Keratinocyte (primary cell): Measurements from ENCODE around the gene GRAP. TPM values are rescaled to one million over a fixed set of nuclear protein-coding genes. Genes with fewer than 3 reads are reported as not detected.
A peak's percentile ranks its signal among the peaks of the same experiment; 100 is the strongest.

Source experiments
- DNase-seq: peaks from one replicate; pipeline ENCODE4 v3.0.0-alpha.2; 2011; ENCODE audit warnings: low read depth, missing footprints, low spot score
- FAIRE-seq: peaks from 2 replicates; lab custom pipeline; 2011; peaks lifted over from hg19 to GRCh38; lab: Jason Lieb, UNC
- H2AFZ ChIP-seq: 2 replicates; pipeline ENCODE4 v1.6.0; 2012; ENCODE audit warnings: low read length, control low read depth, inconsistent platforms; ENCODE audit not compliant: control insufficient read depth
- H3K27ac ChIP-seq: 2 replicates; pipeline ENCODE4 v1.5.1; 2011; ENCODE audit warnings: low read length; ENCODE audit not compliant: control insufficient read depth, insufficient read depth
- H3K27me3 ChIP-seq: 3 replicates; pipeline ENCODE4 v1.6.0; 2011; ENCODE audit warnings: low read length; ENCODE audit not compliant: control insufficient read depth, insufficient read depth; ENCODE audit errors: extremely low read depth
- H3K36me3 ChIP-seq, 2 experiments: 2 replicates in 1 of 2; 3 replicates in 1 of 2; pipeline ENCODE4 v1.5.1; 2011; ENCODE audit warnings: low read length in 2 of 2, mild to moderate bottlenecking in 1 of 2; ENCODE audit not compliant: control insufficient read depth in 2 of 2, insufficient read depth in 2 of 2; ENCODE audit errors: extremely low read depth in 1 of 2
- H3K4me1 ChIP-seq: 3 replicates; pipeline ENCODE4 v1.5.1; 2011; ENCODE audit warnings: low read length; ENCODE audit not compliant: control insufficient read depth, insufficient read depth; ENCODE audit errors: extremely low read depth
- H3K4me2 ChIP-seq: 3 replicates; pipeline ENCODE4 v1.6.0; 2011; ENCODE audit warnings: low read depth, low read length; ENCODE audit not compliant: control insufficient read depth, insufficient read depth; ENCODE audit errors: extremely low read depth
- H3K4me3 ChIP-seq, 3 experiments: fragments of 200-600 bp in 1 of 3; sonication (generic) in 1 of 3; 2 replicates in 2 of 3; 3 replicates in 1 of 3; pipeline ENCODE4 v1.5.1; 2011 to 2016; ENCODE audit warnings: low read length in 3 of 3, mild to moderate bottlenecking in 3 of 3, control low read depth in 2 of 3, inconsistent platforms in 1 of 3, low read depth in 1 of 3, mixed read lengths in 1 of 3, mixed run types in 1 of 3, moderate library complexity in 1 of 3; ENCODE audit not compliant: control insufficient read depth in 2 of 3, insufficient read depth in 2 of 3; ENCODE audit errors: extremely low read depth in 1 of 3
- H3K79me2 ChIP-seq: 2 replicates; pipeline ENCODE4 v1.6.0; 2012; ENCODE audit warnings: low read length; ENCODE audit not compliant: control insufficient read depth, insufficient read depth
- H3K9ac ChIP-seq: 3 replicates; pipeline ENCODE4 v1.6.0; 2011; ENCODE audit warnings: low read length; ENCODE audit not compliant: control insufficient read depth, insufficient read depth; ENCODE audit errors: extremely low read depth
- H3K9me1 ChIP-seq: 3 replicates; pipeline ENCODE4 v1.6.0; 2011; ENCODE audit warnings: low read length; ENCODE audit not compliant: control insufficient read depth, insufficient read depth; ENCODE audit errors: extremely low read depth
- H3K9me3 ChIP-seq: 2 replicates; pipeline ENCODE4 v1.5.1; 2012; ENCODE audit warnings: low read depth, low read length; ENCODE audit not compliant: control insufficient read depth
- H4K20me1 ChIP-seq: 3 replicates; pipeline ENCODE4 v1.6.0; 2011; ENCODE audit warnings: low read length; ENCODE audit not compliant: control insufficient read depth, insufficient read depth; ENCODE audit errors: extremely low read depth
- CTCF ChIP-seq, 3 experiments: IDR thresholded peaks in 1 of 3; conservative IDR thresholded peaks in 1 of 3; optimal IDR thresholded peaks in 1 of 3; 2 replicates in 2 of 3; 3 replicates in 1 of 3; pipeline versions ENCODE3 to v1.5.1; 2011; ENCODE audit warnings: low read length in 3 of 3, mild to moderate bottlenecking in 3 of 3, moderate library complexity in 2 of 3, control low read depth in 1 of 3, inconsistent platforms in 1 of 3; ENCODE audit not compliant: insufficient read depth in 2 of 3; ENCODE audit errors: extremely low read depth in 1 of 3
- EZH2 ChIP-seq: IDR thresholded peaks from one replicate; pipeline ENCODE4 v1.6.1; 2012; ENCODE audit warnings: inconsistent platforms, mild to moderate bottlenecking, low read length, moderate library complexity
- dilution Hi-C: fragments of 300-500 bp; cut with MboI; formaldehyde crosslinking; loops from one replicate; pipeline ENCODE4 v1.7.0; 2020; ENCODE audit warnings: low sequenced_read_pairs; ENCODE audit not compliant: extremely low pct_ligation_motif_present
- polyA plus RNA-seq, 5 experiments: library from polyadenylated mRNA; depleted of rRNA in 3 of 5; stranded (reverse) in 3 of 5; stranded (forward) in 1 of 5; unstranded in 1 of 5; fragments of >200 nt; gene quantifications; 1 replicate in 1 of 5; 2 replicates in 3 of 5; 3 replicates in 1 of 5; pipeline versions ENCODE4 v1.2.1 to v1.2.3, GENCODE V29; 2011 to 2012; ENCODE audit warnings: missing spikeins in 2 of 5, low read depth in 1 of 5, low replicate concordance in 1 of 5

Gene GRAP
- polyA plus RNA-seq, 1 donor (not counting 4 experiments of a cell fraction or from before 2014, with no cell fraction given): 0.03 TPM

- Histone ChIP-seq H3K9ac (no peak overlapping the region), H2AFZ (no peak overlapping the region), H4K20me1 (peaks cover 5% of the 10 kb centered on the region), H3K9me1 (no peaks in the 10 kb centered on the region), H3K9me3 (no peaks in the 10 kb centered on the region), H3K4me2 (no peak overlapping the region), H3K27me3 (no peaks in the 10 kb centered on the region), H3K79me2 (peaks cover 29% of the 10 kb centered on the region), H3K27ac (no peak overlapping the region), H3K4me3 (no peak overlapping the region), H3K4me1 (peaks cover 24% of the 10 kb centered on the region), H3K36me3 (peaks cover 5 to 19% of the 10 kb centered on the region in 2 experiments)
- no peak for DNase-seq
- TF ChIP-seq CTCF (optimal IDR thresholded peaks at IDR 0.05 in 1 of 3, IDR thresholded peaks at IDR 0.05 in 1 of 3, conservative IDR thresholded peaks at IDR 0.05 in 1 of 3; ENCODE audit: extremely low read depth in 1 of 3, insufficient read depth in 2 of 3, low read length in 3 of 3): no peak
- no peak for TF ChIP-seq EZH2
- dilution Hi-C loops: no loop called here
- FAIRE-seq: no peak
These were observed 40.8 kb downstream of the GRAP start for GRCh38 chr17:19005789-19006430.

GRCh38 chr17:19005137-19005773 lies 41.5 kb downstream of the GRAP start:
- Histone ChIP-seq H3K79me2 (peaks cover 30% of the 10 kb centered on the region), H3K9me1 (no peaks in the 10 kb centered on the region), H3K36me3 (peaks cover 5 to 19% of the 10 kb centered on the region in 2 experiments), H2AFZ (peak overlapping the region; percentile 4), H3K4me2 (peak overlapping the region; percentile 82), H4K20me1 (peaks cover 5% of the 10 kb centered on the region), H3K4me3 (peak overlapping the region; percentile 25 to 65 (median 49)), H3K9ac (peak overlapping the region; percentile 87), H3K4me1 (peaks cover 30% of the 10 kb centered on the region), H3K9me3 (no peaks in the 10 kb centered on the region), H3K27me3 (no peaks in the 10 kb centered on the region), H3K27ac (peak overlapping the region; percentile 89)
- TF ChIP-seq EZH2 (no peak), CTCF (optimal IDR thresholded peaks at IDR 0.05 in 1 of 3, IDR thresholded peaks at IDR 0.05 in 1 of 3, conservative IDR thresholded peaks at IDR 0.05 in 1 of 3; ENCODE audit: extremely low read depth in 1 of 3, insufficient read depth in 2 of 3, low read length in 3 of 3) (no peak)
- DNase-seq (no peak), FAIRE-seq (no peak)
- dilution Hi-C loops: no loop called here
